GM19328 (cell line): ENCODE measurements around the gene KLF13.

Experiments used
- ATAC-seq: cut with Tn5 transposase; IDR thresholded peaks from one replicate; pipeline ENCODE4 v1.9.1; 2021; ENCODE audit warnings: mild to moderate bottlenecking, moderate library complexity; ENCODE audit not compliant: unreplicated experiment

The KLF13 gene

GRCh38 chr15:31360843-31361763 is 34.5 kb downstream of the KLF13 start:
- ATAC-seq, result peak; percentile 48

DNA sequence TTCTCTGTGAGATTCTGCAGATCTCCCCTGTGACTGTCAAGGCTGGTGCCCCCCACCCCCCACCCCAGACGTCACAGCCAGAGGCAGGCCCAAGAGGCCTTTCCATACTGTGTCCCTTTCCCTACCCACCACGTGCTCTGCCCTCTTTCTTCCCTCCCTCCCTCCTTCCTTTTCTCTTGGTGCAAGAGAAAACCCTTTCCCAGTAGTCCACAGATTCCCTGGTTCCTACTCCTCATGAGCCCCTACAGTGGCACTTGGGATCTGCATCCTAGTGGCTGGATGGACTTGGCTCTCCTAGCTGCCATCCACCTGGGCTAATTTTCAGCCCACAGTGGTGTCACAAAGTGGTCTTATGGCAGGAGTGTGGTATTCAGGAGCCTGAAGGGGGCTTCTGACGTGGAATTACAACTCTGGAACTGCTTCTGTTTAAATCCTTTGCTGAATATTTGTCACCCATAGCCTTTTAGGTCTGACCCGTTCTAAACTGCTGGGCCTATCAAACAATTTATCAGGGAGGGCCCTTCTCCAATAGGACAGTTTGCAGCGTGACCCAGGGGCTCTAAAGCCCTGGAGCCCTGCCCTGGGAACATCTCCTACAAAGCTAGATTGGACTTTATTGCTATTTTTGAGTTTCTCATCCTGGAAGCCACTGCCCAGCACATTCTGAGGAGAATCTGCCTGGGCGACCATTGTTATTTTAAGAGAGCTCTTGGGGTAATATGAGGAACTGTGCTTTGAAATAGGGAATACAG is 35.3 kb downstream of the KLF13 start:
- no peak for ATAC-seq

DNA sequence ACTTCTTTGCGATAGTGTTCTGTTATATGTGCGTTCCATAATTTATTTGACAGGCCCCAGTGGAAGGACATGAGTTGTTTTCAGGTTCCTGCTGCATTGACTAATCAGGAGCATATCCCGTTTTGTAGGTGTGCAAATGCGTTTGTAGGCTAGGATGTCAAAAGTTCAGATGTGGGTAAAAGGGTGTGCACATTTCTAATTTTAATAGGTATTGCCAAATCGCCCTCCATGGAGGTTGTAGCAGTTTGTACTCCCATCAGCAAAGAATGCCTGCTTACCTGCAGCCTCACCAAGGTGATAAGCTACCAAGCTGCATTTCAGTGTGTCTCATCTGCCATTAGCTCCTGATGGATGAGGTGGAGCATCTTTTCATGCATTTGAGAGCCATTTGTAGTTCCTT is 36.3 kb downstream of the KLF13 start:
- no peak for ATAC-seq

DNA sequence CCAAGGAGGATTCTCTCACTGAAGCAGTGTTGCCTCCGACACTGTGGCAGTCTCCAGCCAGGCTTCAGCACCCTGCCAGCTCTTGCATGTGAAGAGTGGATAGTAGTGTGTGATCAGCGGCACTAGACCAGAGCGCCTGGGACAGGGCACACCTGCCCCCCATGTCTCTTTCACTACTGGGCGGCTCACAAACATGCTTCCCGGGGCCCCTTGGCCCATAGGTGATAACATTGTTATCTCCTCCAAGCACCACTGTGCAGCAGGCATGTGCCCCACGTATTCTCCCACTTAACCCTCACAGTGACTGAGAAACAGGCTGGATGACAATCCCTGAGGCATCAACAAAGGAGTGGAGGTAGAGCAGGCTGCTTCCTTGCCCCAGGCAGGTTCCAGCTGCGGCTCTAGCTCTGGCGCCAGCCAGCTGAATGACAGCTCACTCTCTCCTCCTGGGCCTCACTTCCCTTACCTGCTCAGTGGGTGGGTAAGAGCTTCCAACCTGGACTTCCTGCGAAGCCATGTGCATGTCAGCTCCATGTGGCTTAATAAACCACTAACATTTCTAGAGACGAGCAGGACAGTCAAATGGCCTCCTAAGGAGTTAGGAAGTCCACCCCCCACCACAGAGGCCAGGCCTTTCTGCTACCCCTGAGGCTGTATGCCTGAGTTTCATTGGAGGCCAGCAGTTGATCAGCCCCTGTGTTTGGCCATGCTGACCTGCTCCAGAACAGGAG is 37.8 kb downstream of the KLF13 start:
- no peak for ATAC-seq

DNA sequence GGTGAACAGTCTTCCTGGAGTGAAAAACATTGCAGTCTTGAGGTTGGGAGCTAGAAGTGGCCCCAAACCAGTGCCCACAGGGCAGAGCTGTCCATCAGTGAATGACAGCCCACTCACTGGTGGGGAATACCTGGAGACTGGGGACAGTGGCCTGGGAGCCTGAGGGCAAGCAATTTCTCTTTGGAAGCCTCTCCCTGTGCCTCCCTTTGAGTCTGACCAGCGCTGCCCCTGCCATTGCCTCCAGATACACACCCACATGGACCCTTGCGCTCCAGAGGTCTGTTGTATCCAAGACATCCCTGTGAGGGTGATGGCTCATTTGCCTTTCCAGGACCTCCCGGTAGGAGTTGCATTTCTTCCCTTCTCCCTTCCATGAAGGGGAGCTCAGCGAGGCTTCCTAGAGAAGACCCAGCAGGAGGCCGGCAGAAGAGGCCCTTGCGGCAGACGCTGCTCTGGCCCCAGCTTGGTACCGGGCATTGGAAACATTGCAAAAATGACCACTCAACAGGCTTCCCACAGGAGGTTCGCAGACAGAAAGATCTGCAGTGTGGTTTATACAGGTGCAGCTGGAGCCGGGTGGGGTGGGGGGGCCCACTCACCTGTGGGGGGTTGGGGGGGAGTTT is 38.5 kb downstream of the KLF13 start:
- ATAC-seq, result no peak

DNA sequence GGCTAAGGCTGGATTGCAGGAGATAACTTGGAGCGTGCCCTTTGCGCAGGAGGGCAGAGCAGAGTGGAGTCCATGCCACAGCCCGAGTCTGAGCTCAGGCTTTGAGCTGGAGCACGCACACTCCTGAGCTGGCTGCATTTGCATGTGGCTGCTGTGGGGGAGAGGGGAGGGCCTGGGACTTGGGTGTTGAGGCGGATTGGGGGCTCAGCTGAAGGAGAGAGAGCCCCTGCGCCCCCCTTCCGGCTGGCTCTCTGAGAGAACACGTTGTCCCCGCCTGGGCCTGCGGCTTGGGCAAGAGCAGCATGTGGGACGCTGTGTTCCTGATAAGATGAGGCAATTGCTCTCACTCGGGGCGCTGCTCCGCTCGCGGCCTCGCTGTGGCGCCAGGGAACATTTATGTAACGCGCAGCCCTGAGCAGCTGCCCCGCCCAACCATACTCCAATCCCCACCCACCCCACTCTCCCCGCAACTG is 39.1 kb downstream of the KLF13 start:
- ATAC-seq, result peak; percentile 45

GRCh38 chr15:31366169-31366734 is 39.6 kb downstream of the KLF13 start:
- no peak for ATAC-seq

GRCh38 chr15:31367021-31367729 is 40.5 kb downstream of the KLF13 start:
- no peak for ATAC-seq

- ATAC-seq, result no peak
These were observed 41.2 kb downstream of the KLF13 start for GRCh38 chr15:31367730-31368344.

DNA sequence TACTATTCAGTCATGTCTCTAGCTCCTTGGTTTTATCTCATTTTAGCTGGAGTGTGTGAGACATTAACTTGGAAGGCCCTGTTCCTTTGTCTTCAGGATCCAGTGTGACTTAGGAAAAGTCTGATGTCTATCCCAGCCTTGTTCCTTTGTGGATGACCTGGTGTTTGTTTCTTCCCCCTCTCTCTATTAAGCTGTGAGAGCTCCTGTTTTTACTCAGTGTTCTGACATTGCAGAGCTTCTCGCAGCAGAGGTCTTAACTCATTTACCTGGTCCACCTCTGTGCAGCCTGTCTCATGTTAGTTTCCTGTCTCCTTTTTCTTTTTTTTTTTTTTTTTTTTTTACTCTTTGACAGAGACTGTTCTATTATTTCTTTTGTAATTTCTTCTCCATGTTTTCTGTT is 43.1 kb downstream of the KLF13 start:
- no peak for ATAC-seq

- ATAC-seq, result no peak
These were observed 45.0 kb downstream of the KLF13 start for GRCh38 chr15:31371520-31372240.

DNA sequence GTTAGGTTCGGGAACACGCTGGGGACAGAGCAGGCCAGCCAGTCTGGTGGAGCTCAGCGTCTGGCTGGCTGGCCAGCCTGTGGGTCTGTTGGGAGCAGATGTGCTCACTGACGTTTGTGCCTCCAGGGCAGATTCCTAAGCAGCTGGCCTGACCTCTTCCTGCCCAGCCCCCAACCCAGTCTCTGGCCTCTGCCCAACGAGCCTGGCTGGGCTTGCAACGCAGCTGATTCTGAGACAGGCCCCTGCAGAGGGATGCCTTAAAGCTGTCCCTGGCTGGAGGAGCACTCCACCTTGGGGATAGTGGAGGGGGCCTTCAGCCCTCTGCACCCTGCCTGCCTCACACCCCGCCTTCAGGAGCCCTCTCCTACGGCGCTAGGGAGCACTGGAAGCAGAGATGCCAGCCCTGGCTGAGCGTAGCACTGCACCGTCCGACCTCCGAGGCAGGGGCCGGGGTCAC is 46.0 kb downstream of the KLF13 start:
- no peak for ATAC-seq

DNA sequence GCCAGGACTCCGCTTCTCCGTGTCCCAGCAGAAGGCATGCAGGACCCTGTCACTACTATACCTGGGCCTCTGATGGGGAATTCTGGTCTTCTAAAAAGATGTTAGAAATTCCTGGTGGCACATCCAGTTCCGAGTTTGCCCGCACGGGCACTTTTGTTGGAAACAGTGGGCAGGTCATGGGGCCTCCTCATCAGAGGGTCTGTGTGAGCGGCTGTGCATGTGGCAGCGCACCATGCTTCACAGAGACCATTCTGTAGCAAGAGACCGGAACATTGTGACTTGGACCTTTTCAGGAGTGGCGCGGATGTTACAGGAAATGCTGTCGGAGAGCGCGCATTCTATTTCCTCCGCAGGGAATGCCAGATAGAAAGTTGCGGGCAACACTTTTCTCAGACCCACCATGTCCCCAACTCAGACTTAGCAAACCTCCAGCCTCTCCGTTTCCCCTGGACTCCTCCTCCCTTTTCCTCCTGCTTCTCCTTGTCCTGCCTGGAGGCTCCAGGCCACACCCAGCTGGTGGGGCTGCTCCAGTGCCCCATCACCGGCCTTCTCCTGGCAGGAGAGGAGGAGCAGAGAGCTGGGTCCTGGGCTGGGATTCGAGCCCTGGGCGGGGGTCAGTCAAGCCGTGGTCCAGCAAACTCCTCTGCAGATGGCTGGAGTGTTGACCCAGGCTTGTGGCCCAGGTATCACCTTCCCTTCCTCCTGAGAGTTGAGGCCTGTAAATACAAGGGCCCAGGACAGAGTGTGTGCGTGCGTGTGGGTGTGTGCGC is 46.6 kb downstream of the KLF13 start:
- no peak for ATAC-seq

GRCh38 chr15:31373970-31374369 is 47.3 kb downstream of the KLF13 start:
- ATAC-seq, result no peak

- no peak for ATAC-seq
These were observed 47.9 kb downstream of the KLF13 start for GRCh38 chr15:31374489-31374888.

DNA sequence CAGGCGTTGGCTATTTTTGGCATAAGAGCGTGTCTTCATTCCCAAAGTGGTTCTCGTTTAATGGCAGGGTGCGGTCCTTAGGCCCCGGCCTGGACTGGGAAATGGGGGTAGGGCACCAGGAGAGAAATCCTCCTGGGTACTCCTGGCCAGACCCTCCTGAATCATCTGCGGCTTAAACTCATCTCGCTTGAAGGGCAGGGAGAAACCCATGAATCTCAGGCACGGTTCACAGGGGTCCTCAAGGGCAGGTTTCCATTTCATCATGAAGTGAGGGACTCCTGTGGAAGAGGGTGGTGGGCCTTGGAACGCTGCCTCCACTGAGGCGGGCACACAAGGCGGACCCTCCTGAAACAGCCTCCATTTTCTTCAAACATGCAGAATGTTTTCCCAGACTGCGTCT is 48.4 kb downstream of the KLF13 start:
- no peak for ATAC-seq

DNA sequence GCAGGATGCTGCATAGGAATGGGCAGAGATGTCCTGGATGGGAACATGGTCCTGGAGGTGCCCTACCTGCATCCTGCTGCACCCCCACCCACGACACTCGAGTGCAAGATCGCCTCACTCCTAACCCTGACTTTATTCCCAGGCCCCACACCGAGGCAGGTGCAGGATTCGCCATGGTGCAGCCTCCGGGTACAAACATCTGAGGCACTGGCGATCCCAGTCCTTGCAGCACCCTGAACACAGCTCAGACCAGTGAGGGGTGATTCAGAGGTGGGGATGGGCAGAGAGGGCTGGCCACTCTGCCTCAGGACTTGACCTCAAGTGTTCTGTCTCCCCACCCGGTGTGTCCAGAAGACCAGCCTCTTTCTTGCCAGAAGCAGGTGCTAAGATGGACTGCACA is 49.1 kb downstream of the KLF13 start:
- no peak for ATAC-seq

DNA sequence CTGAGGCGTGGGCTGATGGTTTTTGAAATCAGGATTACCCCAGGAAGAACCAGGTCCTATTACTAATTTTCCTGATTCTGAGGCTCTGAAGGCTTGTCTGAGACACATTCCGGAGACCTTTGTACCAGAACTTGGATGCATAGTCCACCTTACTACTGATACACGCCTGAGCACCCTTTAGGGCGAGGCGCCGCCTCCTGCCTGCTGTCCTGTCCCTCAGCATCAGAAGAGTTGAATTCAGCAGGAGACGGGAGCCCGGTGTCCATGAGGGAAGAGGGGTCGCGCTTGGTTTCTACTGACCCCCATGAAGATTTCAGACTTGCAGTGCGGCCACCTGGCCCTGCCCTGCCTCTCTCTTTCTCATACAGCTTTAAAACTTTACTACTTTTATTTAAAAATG is 49.9 kb downstream of the KLF13 start:
- ATAC-seq, result no peak
